Liver (tissue), 9 donors: Measurements from ENCODE around the gene VSIG4. TPM values are rescaled to one million over a fixed set of nuclear protein-coding genes. Genes with fewer than 3 reads are reported as not detected.

Experiments used
- DNase-seq: peaks from one replicate; pipeline ENCODE4 v3.0.0-alpha.2; 2017; ENCODE audit warnings: low spot score
- H3K27ac ChIP-seq, 2 donors: one replicate each; pipeline ENCODE4 v1.7.0; 2013; ENCODE audit warnings: inconsistent platforms in 2 of 2, low read length in 2 of 2, control low read depth in 1 of 2, low read depth in 1 of 2, mild to moderate bottlenecking in 1 of 2
- H3K27me3 ChIP-seq, 4 donors: one replicate each; pipeline versions ENCODE4 v1.6.1 to v1.7.0; 2013; ENCODE audit warnings: low read length in 3 of 4, inconsistent platforms in 1 of 4, mild to moderate bottlenecking in 1 of 4, moderate library complexity in 1 of 4; ENCODE audit not compliant: control insufficient read depth in 4 of 4, insufficient read depth in 4 of 4
- H3K36me3 ChIP-seq, 4 donors: one replicate each; pipeline versions ENCODE4 v1.6.1 to v1.7.0; 2013; ENCODE audit warnings: low read length in 3 of 4, mild to moderate bottlenecking in 3 of 4, low read depth in 1 of 4, moderate library complexity in 1 of 4; ENCODE audit not compliant: control insufficient read depth in 4 of 4, insufficient read depth in 3 of 4
- H3K4me1 ChIP-seq, 4 donors: one replicate each; pipeline versions ENCODE4 v1.6.1 to v1.7.0; 2013; ENCODE audit warnings: low read length in 3 of 4, mild to moderate bottlenecking in 3 of 4, moderate library complexity in 1 of 4; ENCODE audit not compliant: control insufficient read depth in 4 of 4, insufficient read depth in 4 of 4
- H3K4me3 ChIP-seq, 3 donors: one replicate each; pipeline versions ENCODE4 v1.6.1 to v1.7.0; 2013; ENCODE audit warnings: low read length in 3 of 3, control low read depth in 1 of 3, low read depth in 1 of 3, mild to moderate bottlenecking in 1 of 3
- H3K9ac ChIP-seq, 2 donors: one replicate each; pipeline ENCODE4 v1.7.0; 2013; ENCODE audit warnings: low read length in 2 of 2, mild to moderate bottlenecking in 2 of 2, moderate library complexity in 2 of 2, control low read depth in 1 of 2, low read depth in 1 of 2
- H3K9me3 ChIP-seq, 4 donors: one replicate each; pipeline versions ENCODE4 v1.6.1 to v1.7.0; 2013; ENCODE audit warnings: low read length in 3 of 4; ENCODE audit not compliant: control insufficient read depth in 4 of 4
- CTCF ChIP-seq: fragments of 150-350 bp; IDR thresholded peaks from 2 replicates; pipeline ENCODE4 v1.5.1; 2017; ENCODE audit warnings: improper control_type of control experiment, low read depth, low read length; ENCODE audit not compliant: missing input control
- EGR1 ChIP-seq, 2 donors: IDR thresholded peaks; 2 replicates each; pipeline ENCODE4 v1.6.1; 2016 to 2018; ENCODE audit warnings: antibody characterized with exemption in 2 of 2, low read depth in 2 of 2
- FOXA1 ChIP-seq: IDR thresholded peaks from 2 replicates; pipeline ENCODE4 v1.6.1; 2016; ENCODE audit warnings: antibody characterized with exemption
- FOXA2 ChIP-seq: IDR thresholded peaks from 2 replicates; pipeline ENCODE4 v1.6.1; 2016; ENCODE audit warnings: antibody characterized with exemption
- GABPA ChIP-seq, 2 donors: IDR thresholded peaks in 1 of 2; conservative IDR thresholded peaks in 1 of 2; 2 replicates each; pipeline ENCODE4 v1.6.1; 2016; ENCODE audit warnings: antibody characterized with exemption in 2 of 2, mild to moderate bottlenecking in 1 of 2, moderate library complexity in 1 of 2
- HNF4G ChIP-seq: IDR thresholded peaks from 2 replicates; pipeline ENCODE4 v1.6.1; 2016; ENCODE audit warnings: antibody characterized with exemption
- JUND ChIP-seq, 2 donors: IDR thresholded peaks; 2 replicates each; pipeline ENCODE4 v1.6.1; 2016; ENCODE audit warnings: antibody characterized with exemption in 2 of 2
- MAX ChIP-seq: IDR thresholded peaks from 2 replicates; pipeline ENCODE4 v1.6.1; 2016; ENCODE audit warnings: antibody characterized with exemption
- NR2F2 ChIP-seq: IDR thresholded peaks from 2 replicates; pipeline ENCODE4 v1.6.1; 2016; ENCODE audit warnings: antibody characterized with exemption
- RAD21 ChIP-seq, 2 donors: IDR thresholded peaks; 2 replicates each; pipeline ENCODE4 v1.6.1; 2016; ENCODE audit warnings: antibody characterized with exemption in 2 of 2, mild to moderate bottlenecking in 2 of 2
- RXRA ChIP-seq, 2 donors: IDR thresholded peaks; 2 replicates each; pipeline ENCODE4 v1.6.1; 2017 to 2018; ENCODE audit warnings: antibody characterized with exemption in 2 of 2, mild to moderate bottlenecking in 1 of 2
- SP1 ChIP-seq: IDR thresholded peaks from 2 replicates; pipeline ENCODE4 v1.6.1; 2018; ENCODE audit warnings: antibody characterized with exemption, mild to moderate bottlenecking
- TAF1 ChIP-seq: conservative IDR thresholded peaks from 2 replicates; pipeline ENCODE4 v1.6.1; 2016; ENCODE audit warnings: antibody characterized with exemption, mild to moderate bottlenecking
- WGBS: extraction: QIAGEN DNeasy Blood & Tissue Kit; methylation state at CpG from one replicate; pipeline ENCODE4 v1.1.7; 2013; 5-methylcytosine and 5-hydroxymethylcytosine counted together
- polyA plus RNA-seq, 2 donors: library from polyadenylated mRNA; stranded (reverse) in 1 of 2; unstranded in 1 of 2; fragments of 200-250 nt in 1 of 2; fragments of >200 nt in 1 of 2; fragmentation: Nextera tagmentation in 1 of 2; extraction: Ambion mirVana in 1 of 2; gene quantifications; one replicate each; pipeline versions ENCODE4 v1.2.1 to v1.2.3, GENCODE V29; 2013 to 2015
- total RNA-seq, 2 donors: library from RNA; depleted of rRNA; stranded (reverse); fragments of >200 nt; gene quantifications; one replicate each; pipeline ENCODE4 v1.2.3, GENCODE V29; 2014
- TF ChIP-seq, protein P1 (sequence below): IDR thresholded peaks from 2 replicates; pipeline ENCODE4 v1.6.1; 2016; ENCODE audit warnings: antibody characterized with exemption, mild to moderate bottlenecking
- TF ChIP-seq, protein P2 (sequence below): IDR thresholded peaks from 2 replicates; pipeline ENCODE4 v1.6.1; 2016; ENCODE audit warnings: antibody characterized with exemption
- TF ChIP-seq, protein P3 (sequence below): IDR thresholded peaks from 2 replicates; pipeline ENCODE4 v1.6.1; 2016; ENCODE audit warnings: antibody characterized with exemption
- donor health status: healthy.
- donor health status: healthy.
- donor health status: healthy.
- donor health status: healthy.
- donor health status: healthy.

The VSIG4 gene
- total and polyA plus RNA-seq, 4 donors, result 16.7 to 38.9 (median 36.3) TPM

DNA sequence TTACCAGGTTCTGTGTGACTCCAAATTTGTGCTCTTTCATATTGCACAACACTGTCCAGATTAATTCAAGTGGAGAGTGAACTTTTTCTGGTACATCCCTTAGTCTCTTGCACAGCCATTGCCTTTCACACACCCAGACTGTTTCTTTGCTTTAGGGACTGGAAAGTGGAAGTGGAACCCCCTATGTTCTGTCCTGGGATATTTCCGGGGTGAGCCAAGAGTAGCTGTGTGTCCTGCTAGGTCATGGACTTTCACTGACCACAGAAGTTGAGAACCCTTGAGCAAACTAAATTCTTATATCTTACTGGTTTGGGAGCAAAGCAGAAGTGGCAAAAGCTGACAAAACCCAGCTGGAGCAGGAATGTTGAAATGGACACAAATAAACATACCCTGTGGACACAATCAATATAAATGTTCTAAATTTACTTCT, 10.3 kb upstream of the VSIG4 start (continued):
- TF ChIP-seq, protein P1, sequence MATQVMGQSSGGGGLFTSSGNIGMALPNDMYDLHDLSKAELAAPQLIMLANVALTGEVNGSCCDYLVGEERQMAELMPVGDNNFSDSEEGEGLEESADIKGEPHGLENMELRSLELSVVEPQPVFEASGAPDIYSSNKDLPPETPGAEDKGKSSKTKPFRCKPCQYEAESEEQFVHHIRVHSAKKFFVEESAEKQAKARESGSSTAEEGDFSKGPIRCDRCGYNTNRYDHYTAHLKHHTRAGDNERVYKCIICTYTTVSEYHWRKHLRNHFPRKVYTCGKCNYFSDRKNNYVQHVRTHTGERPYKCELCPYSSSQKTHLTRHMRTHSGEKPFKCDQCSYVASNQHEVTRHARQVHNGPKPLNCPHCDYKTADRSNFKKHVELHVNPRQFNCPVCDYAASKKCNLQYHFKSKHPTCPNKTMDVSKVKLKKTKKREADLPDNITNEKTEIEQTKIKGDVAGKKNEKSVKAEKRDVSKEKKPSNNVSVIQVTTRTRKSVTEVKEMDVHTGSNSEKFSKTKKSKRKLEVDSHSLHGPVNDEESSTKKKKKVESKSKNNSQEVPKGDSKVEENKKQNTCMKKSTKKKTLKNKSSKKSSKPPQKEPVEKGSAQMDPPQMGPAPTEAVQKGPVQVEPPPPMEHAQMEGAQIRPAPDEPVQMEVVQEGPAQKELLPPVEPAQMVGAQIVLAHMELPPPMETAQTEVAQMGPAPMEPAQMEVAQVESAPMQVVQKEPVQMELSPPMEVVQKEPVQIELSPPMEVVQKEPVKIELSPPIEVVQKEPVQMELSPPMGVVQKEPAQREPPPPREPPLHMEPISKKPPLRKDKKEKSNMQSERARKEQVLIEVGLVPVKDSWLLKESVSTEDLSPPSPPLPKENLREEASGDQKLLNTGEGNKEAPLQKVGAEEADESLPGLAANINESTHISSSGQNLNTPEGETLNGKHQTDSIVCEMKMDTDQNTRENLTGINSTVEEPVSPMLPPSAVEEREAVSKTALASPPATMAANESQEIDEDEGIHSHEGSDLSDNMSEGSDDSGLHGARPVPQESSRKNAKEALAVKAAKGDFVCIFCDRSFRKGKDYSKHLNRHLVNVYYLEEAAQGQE, result no peak

DNA sequence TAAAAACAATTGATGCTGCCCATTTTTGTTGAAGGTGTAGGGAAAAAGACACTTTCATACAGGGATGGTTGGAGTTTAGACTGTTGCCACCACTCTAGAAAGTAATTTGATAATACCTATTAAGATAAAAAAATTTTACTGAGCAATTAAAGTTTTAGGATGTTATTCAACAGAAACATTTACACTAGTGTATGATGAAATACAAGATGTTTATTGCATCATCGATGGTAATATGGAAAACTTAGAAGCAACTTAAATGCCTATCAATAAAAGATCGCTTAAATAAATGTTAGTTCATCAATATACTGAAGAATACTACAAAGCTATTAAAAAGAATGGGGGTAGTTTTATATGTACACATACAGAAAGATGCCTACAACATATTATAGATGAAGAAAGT, 9.2 kb upstream of the VSIG4 start:
- TF ChIP-seq NR2F2 (no peak), GABPA (IDR thresholded peaks at IDR 0.05 in 1 of 2, conservative IDR thresholded peaks at IDR 0.05 in 1 of 2) (no peak), FOXA1 (no peak), SP1 (no peak), TAF1 (no peak), FOXA2 (no peak), CTCF (no peak), MAX (no peak)
- Histone ChIP-seq H3K36me3 (no peaks in the 10 kb centered on the region), H3K9ac (no peak overlapping the region), H3K27ac (no peak overlapping the region), H3K4me1 (peaks cover 0 to 13% (median 9%) of the 10 kb centered on the region in 4 donors), H3K4me3 (no peak overlapping the region), H3K27me3 (no peaks in the 10 kb centered on the region), H3K9me3 (no peaks in the 10 kb centered on the region)
- 95% methylated on average over 2 of the region's 2 CpGs for WGBS
- DNase-seq, result no peak

- no peaks in the 10 kb centered on the region for H3K36me3 ChIP-seq
- no peak overlapping the region for H3K9ac ChIP-seq
- H3K27me3 ChIP-seq, result no peaks in the 10 kb centered on the region
- 79% methylated on average over 2 of the region's 2 CpGs for WGBS
- DNase-seq, result no peak
- no peak for TF ChIP-seq JUND (IDR thresholded peaks at IDR 0.05)
- TF ChIP-seq, protein P1, result no peak
- TF ChIP-seq SP1, result no peak
- TF ChIP-seq TAF1, result no peak
- TF ChIP-seq, protein P2, sequence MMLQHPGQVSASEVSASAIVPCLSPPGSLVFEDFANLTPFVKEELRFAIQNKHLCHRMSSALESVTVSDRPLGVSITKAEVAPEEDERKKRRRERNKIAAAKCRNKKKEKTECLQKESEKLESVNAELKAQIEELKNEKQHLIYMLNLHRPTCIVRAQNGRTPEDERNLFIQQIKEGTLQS, result no peak
- no peak for TF ChIP-seq RXRA (IDR thresholded peaks at IDR 0.05)
- no peak for TF ChIP-seq FOXA1
- TF ChIP-seq GABPA (IDR thresholded peaks at IDR 0.05 in 1 of 2, conservative IDR thresholded peaks at IDR 0.05 in 1 of 2), result no peak
- no peak for TF ChIP-seq HNF4G
- no peak for TF ChIP-seq RAD21 (IDR thresholded peaks at IDR 0.05)
- no peak for TF ChIP-seq EGR1 (IDR thresholded peaks at IDR 0.05; ENCODE audit: low read depth in 2 of 2)
- TF ChIP-seq, protein P3, sequence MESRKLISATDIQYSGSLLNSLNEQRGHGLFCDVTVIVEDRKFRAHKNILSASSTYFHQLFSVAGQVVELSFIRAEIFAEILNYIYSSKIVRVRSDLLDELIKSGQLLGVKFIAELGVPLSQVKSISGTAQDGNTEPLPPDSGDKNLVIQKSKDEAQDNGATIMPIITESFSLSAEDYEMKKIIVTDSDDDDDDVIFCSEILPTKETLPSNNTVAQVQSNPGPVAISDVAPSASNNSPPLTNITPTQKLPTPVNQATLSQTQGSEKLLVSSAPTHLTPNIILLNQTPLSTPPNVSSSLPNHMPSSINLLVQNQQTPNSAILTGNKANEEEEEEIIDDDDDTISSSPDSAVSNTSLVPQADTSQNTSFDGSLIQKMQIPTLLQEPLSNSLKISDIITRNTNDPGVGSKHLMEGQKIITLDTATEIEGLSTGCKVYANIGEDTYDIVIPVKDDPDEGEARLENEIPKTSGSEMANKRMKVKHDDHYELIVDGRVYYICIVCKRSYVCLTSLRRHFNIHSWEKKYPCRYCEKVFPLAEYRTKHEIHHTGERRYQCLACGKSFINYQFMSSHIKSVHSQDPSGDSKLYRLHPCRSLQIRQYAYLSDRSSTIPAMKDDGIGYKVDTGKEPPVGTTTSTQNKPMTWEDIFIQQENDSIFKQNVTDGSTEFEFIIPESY, result no peak
- no peak for TF ChIP-seq MAX
- H3K4me1 ChIP-seq, result peaks cover 0 to 13% (median 9%) of the 10 kb centered on the region in 4 donors
- H3K9me3 ChIP-seq, result no peaks in the 10 kb centered on the region
- no peak overlapping the region for H3K4me3 ChIP-seq
- H3K27ac ChIP-seq, result no peak overlapping the region
Observed at GRCh38 chrX:66046612-66047235, 6.8 kb upstream of the VSIG4 start.
